ENCODE data around the gene ISG20. TPM values are rescaled to one million over a fixed set of nuclear protein-coding genes. Genes with fewer than 3 reads are reported as not detected.
"Not testable (repeated sequence)": the region's sequence is repeated elsewhere in the genome, so short reads cannot be mapped to it uniquely, and the experiment has no call there.

Gene ISG20
- total and polyA plus RNA-seq, 5 donors from 2014 or later, result 257 to 832 (median 763) TPM

DNA sequence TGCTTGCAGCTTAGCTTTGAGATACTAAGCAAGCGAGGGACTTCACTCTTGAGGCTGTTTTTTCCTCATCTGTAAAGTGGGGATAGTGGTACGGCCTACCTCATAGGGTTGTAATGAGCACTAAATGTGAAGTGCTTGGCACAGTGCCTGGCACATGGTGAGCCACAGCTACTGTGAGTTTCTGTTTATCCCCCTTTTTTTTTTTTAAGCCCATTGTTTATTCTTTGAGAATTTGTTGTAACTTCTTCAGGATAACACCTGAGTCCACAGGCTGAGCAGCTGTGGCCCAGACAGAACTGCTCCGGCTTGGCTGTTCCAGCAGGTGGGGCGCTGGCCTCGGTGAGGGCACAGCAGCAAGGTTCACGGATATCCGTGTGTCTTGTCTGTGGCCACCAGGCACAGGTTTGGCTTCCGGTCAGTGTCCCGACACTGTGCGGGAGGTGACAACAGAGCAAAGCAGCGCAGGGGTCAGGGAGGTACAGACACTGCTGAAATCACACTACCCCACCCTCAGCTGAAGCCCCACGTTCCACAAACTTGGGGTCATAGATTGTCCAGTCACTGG lies 7.3 kb upstream of the ISG20 start:
- peaks cover 28 to 97% (median 56%) of the 10 kb centered on the region in 4 donors for H3K4me1 Mint-ChIP-seq
- Histone ChIP-seq H3K4me3 (ENCODE audit: low read depth, low read length) (no peak overlapping the region), H3K27ac (ENCODE audit: insufficient read depth, low read length, poor library complexity, severe bottlenecking) (peak overlapping the region; percentile 87), H3K27me3 (ENCODE audit: control insufficient read depth, insufficient read depth, low read length) (no peaks in the 10 kb centered on the region), H3K9me3 (ENCODE audit: control insufficient read depth in 2 of 2, low read length in 2 of 2) (no peaks in the 10 kb centered on the region), H3K4me1 (ENCODE audit: control insufficient read depth, insufficient read depth, low read length, poor library complexity, severe bottlenecking) (peaks cover 91% of the 10 kb centered on the region), H3K36me3 (ENCODE audit: control insufficient read depth, insufficient read depth, low read length) (peaks cover 27% of the 10 kb centered on the region)
- peaks cover 5% of the 10 kb centered on the region for H3K27me3 Mint-ChIP-seq
- DNase-seq (no peak), ATAC-seq (ENCODE audit: low read depth in 2 of 2) (no peak)
- H3K4me3 Mint-ChIP-seq, result peak overlapping the region in 3 of 4 donors; percentile 48 to 77 (median 51)
- H3K27ac Mint-ChIP-seq, result peak overlapping the region; percentile 97 to 100 (median 99)
- peaks cover 45% of the 10 kb centered on the region for H3K36me3 Mint-ChIP-seq
- peaks cover 0 to 2% (median 0%) of the 10 kb centered on the region in 7 donors for H3K9me3 Mint-ChIP-seq

- not testable (repeated sequence) for ATAC-seq (ENCODE audit: low read depth in 2 of 2); H3K9me3 ChIP-seq (ENCODE audit: control insufficient read depth in 2 of 2, low read length in 2 of 2); H3K27me3 Mint-ChIP-seq; H3K9me3 Mint-ChIP-seq; H3K27me3 ChIP-seq (ENCODE audit: control insufficient read depth, insufficient read depth, low read length); H3K4me3 ChIP-seq (ENCODE audit: low read depth, low read length); DNase-seq
- peak overlapping the region; percentile 100 for H3K27ac ChIP-seq (ENCODE audit: insufficient read depth, low read length, poor library complexity, severe bottlenecking)
- Mint-ChIP-seq H3K36me3 (peaks cover 48% of the 10 kb centered on the region), H3K4me3 (peak overlapping the region in 2 of 4 donors; percentile 33 to 65), H3K27ac (peak overlapping the region; percentile 98 to 100 (median 99)), H3K4me1 (peaks cover 29 to 97% (median 61%) of the 10 kb centered on the region in 4 donors)
- H3K4me1 ChIP-seq (ENCODE audit: control insufficient read depth, insufficient read depth, low read length, poor library complexity, severe bottlenecking), result peaks cover 91% of the 10 kb centered on the region
- H3K36me3 ChIP-seq (ENCODE audit: control insufficient read depth, insufficient read depth, low read length), result peaks cover 27% of the 10 kb centered on the region
These were observed 6.0 kb upstream of the ISG20 start for GRCh38 chr15:88632797-88633196.

GRCh38 chr15:88634449-88634848 lies 4.4 kb upstream of the ISG20 start:
- Histone ChIP-seq H3K4me3 (ENCODE audit: low read depth, low read length) (peak overlapping the region; percentile 83), H3K27me3 (ENCODE audit: control insufficient read depth, insufficient read depth, low read length) (no peaks in the 10 kb centered on the region), H3K4me1 (ENCODE audit: control insufficient read depth, insufficient read depth, low read length, poor library complexity, severe bottlenecking) (peaks cover 89% of the 10 kb centered on the region), H3K9me3 (ENCODE audit: control insufficient read depth in 2 of 2, low read length in 2 of 2) (no peaks in the 10 kb centered on the region), H3K27ac (ENCODE audit: insufficient read depth, low read length, poor library complexity, severe bottlenecking) (peak overlapping the region; percentile 100), H3K36me3 (ENCODE audit: control insufficient read depth, insufficient read depth, low read length) (peaks cover 19% of the 10 kb centered on the region)
- peaks cover 49% of the 10 kb centered on the region for H3K36me3 Mint-ChIP-seq
- peaks cover 0 to 2% (median 0%) of the 10 kb centered on the region in 7 donors for H3K9me3 Mint-ChIP-seq
- H3K4me1 Mint-ChIP-seq, result peaks cover 27 to 93% (median 61%) of the 10 kb centered on the region in 4 donors
- DNase-seq, result no peak
- H3K27ac Mint-ChIP-seq, result peak overlapping the region; percentile 97 to 100 (median 99)
- H3K4me3 Mint-ChIP-seq, result peak overlapping the region; percentile 33 to 91 (median 70)
- ATAC-seq (ENCODE audit: low read depth in 2 of 2), result no peak
- H3K27me3 Mint-ChIP-seq, result peaks cover 5% of the 10 kb centered on the region

- Mint-ChIP-seq H3K36me3 (peaks cover 48% of the 10 kb centered on the region), H3K9me3 (peaks cover 0 to 2% (median 0%) of the 10 kb centered on the region in 7 donors), H3K27me3 (peaks cover 5% of the 10 kb centered on the region), H3K27ac (peak overlapping the region; percentile 99 to 100 (median 99)), H3K4me3 (peak overlapping the region; percentile 90 to 92 (median 91)), H3K4me1 (peaks cover 30 to 93% (median 59%) of the 10 kb centered on the region in 4 donors)
- DNase-seq (peak; percentile 36 to 92 (median 85)), ATAC-seq (ENCODE audit: low read depth in 2 of 2) (peak; percentile 52 to 54)
- Histone ChIP-seq H3K9me3 (ENCODE audit: control insufficient read depth in 2 of 2, low read length in 2 of 2) (no peaks in the 10 kb centered on the region), H3K4me1 (ENCODE audit: control insufficient read depth, insufficient read depth, low read length, poor library complexity, severe bottlenecking) (peaks cover 89% of the 10 kb centered on the region), H3K36me3 (ENCODE audit: control insufficient read depth, insufficient read depth, low read length) (peaks cover 17% of the 10 kb centered on the region), H3K4me3 (ENCODE audit: low read depth, low read length) (peak overlapping the region; percentile 83), H3K27ac (ENCODE audit: insufficient read depth, low read length, poor library complexity, severe bottlenecking) (peak overlapping the region; percentile 100), H3K27me3 (ENCODE audit: control insufficient read depth, insufficient read depth, low read length) (no peaks in the 10 kb centered on the region)
These were observed 3.5 kb upstream of the ISG20 start for GRCh38 chr15:88635318-88635717.

DNA sequence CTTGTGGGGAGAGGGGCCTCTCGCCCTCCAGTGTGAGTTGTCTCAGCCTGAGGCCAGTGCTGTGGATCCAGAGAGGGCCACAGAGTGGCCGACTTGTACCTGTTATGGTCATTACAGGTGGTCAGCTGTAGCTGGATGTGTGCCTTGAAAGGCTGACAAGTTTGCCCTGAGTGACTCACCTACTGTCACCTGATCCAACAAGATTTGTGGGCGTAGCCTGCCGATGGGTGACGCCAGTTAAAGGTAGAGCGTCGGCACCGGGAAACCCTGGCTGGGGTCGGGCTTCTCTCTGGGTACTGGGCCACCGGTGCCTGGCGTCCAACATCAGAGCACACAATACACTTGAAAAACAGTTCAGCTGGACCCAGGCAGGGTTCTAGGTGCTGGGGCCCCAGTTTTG lies 2.8 kb upstream of the ISG20 start:
- Mint-ChIP-seq H3K27me3 (peaks cover 5% of the 10 kb centered on the region), H3K36me3 (peaks cover 48% of the 10 kb centered on the region), H3K27ac (peak overlapping the region; percentile 99 to 100 (median 99)), H3K9me3 (peaks cover 0 to 2% (median 0%) of the 10 kb centered on the region in 7 donors), H3K4me1 (peaks cover 32 to 91% (median 56%) of the 10 kb centered on the region in 4 donors), H3K4me3 (peak overlapping the region; percentile 90 to 92 (median 91))
- peak overlapping the region; percentile 100 for H3K27ac ChIP-seq (ENCODE audit: insufficient read depth, low read length, poor library complexity, severe bottlenecking)
- peak overlapping the region; percentile 83 for H3K4me3 ChIP-seq (ENCODE audit: low read depth, low read length)
- peaks cover 89% of the 10 kb centered on the region for H3K4me1 ChIP-seq (ENCODE audit: control insufficient read depth, insufficient read depth, low read length, poor library complexity, severe bottlenecking)
- DNase-seq (peak; percentile 77 to 86 (median 80)), ATAC-seq (ENCODE audit: low read depth in 2 of 2) (peak; percentile 24 to 30)
- H3K27me3 ChIP-seq (ENCODE audit: control insufficient read depth, insufficient read depth, low read length), result no peaks in the 10 kb centered on the region
- H3K36me3 ChIP-seq (ENCODE audit: control insufficient read depth, insufficient read depth, low read length), result peaks cover 13% of the 10 kb centered on the region
- H3K9me3 ChIP-seq (ENCODE audit: control insufficient read depth in 2 of 2, low read length in 2 of 2), result no peaks in the 10 kb centered on the region

- peaks cover 32 to 91% (median 55%) of the 10 kb centered on the region in 4 donors for H3K4me1 Mint-ChIP-seq
- peak overlapping the region; percentile 83 for H3K4me3 ChIP-seq (ENCODE audit: low read depth, low read length)
- peak overlapping the region; percentile 100 for H3K27ac ChIP-seq (ENCODE audit: insufficient read depth, low read length, poor library complexity, severe bottlenecking)
These were observed 2.2 kb upstream of the ISG20 start for GRCh38 chr15:88636654-88637053.

GRCh38 chr15:88637436-88637835 lies 1.4 kb upstream of the ISG20 start:
- H3K27ac ChIP-seq (ENCODE audit: insufficient read depth, low read length, poor library complexity, severe bottlenecking), result peak overlapping the region; percentile 100
- peaks cover 41% of the 10 kb centered on the region for H3K36me3 Mint-ChIP-seq

More at GRCh38 chr15:88636654-88637053, 2.2 kb upstream of the ISG20 start:
- no peaks in the 10 kb centered on the region for H3K27me3 ChIP-seq (ENCODE audit: control insufficient read depth, insufficient read depth, low read length)
- H3K36me3 Mint-ChIP-seq, result peaks cover 42% of the 10 kb centered on the region
- H3K9me3 ChIP-seq (ENCODE audit: control insufficient read depth in 2 of 2, low read length in 2 of 2), result no peaks in the 10 kb centered on the region
- peaks cover 12% of the 10 kb centered on the region for H3K36me3 ChIP-seq (ENCODE audit: control insufficient read depth, insufficient read depth, low read length)
- peaks cover 0 to 2% (median 0%) of the 10 kb centered on the region in 7 donors for H3K9me3 Mint-ChIP-seq
- DNase-seq (no peak), ATAC-seq (ENCODE audit: low read depth in 2 of 2) (no peak)
- H3K27ac Mint-ChIP-seq, result peak overlapping the region; percentile 99 to 100 (median 99)
- peaks cover 89% of the 10 kb centered on the region for H3K4me1 ChIP-seq (ENCODE audit: control insufficient read depth, insufficient read depth, low read length, poor library complexity, severe bottlenecking)
- H3K27me3 Mint-ChIP-seq, result peaks cover 5% of the 10 kb centered on the region
- peak overlapping the region; percentile 90 to 92 (median 91) for H3K4me3 Mint-ChIP-seq

More at GRCh38 chr15:88637436-88637835, 1.4 kb upstream of the ISG20 start:
- no peak for DNase-seq
- Mint-ChIP-seq H3K27ac (peak overlapping the region; percentile 99 to 100 (median 99)), H3K9me3 (peaks cover 0 to 2% (median 0%) of the 10 kb centered on the region in 7 donors), H3K4me3 (peak overlapping the region; percentile 90 to 92 (median 91)), H3K27me3 (peaks cover 5% of the 10 kb centered on the region), H3K4me1 (peaks cover 32 to 90% (median 61%) of the 10 kb centered on the region in 4 donors)
- H3K36me3 ChIP-seq (ENCODE audit: control insufficient read depth, insufficient read depth, low read length), result peaks cover 12% of the 10 kb centered on the region
- peak overlapping the region; percentile 83 for H3K4me3 ChIP-seq (ENCODE audit: low read depth, low read length)
- H3K9me3 ChIP-seq (ENCODE audit: control insufficient read depth in 2 of 2, low read length in 2 of 2), result no peaks in the 10 kb centered on the region
- ATAC-seq (ENCODE audit: low read depth in 2 of 2), result no peak
- H3K27me3 ChIP-seq (ENCODE audit: control insufficient read depth, insufficient read depth, low read length), result no peaks in the 10 kb centered on the region
- peaks cover 90% of the 10 kb centered on the region for H3K4me1 ChIP-seq (ENCODE audit: control insufficient read depth, insufficient read depth, low read length, poor library complexity, severe bottlenecking)
